G401 (cell line): Measurements from ENCODE around the gene VWA8. TPM values are rescaled to one million over a fixed set of nuclear protein-coding genes. Genes with fewer than 3 reads are reported as not detected.
"Not testable (repeated sequence)": the region's sequence is repeated elsewhere in the genome, so short reads cannot be mapped to it uniquely, and the experiment has no call there.

Experiments used
- DNase-seq: peaks from one replicate; pipeline ENCODE4 v3.0.0-alpha.2; 2015; ENCODE audit warnings: low spot score
- in situ Hi-C: cut with HindIII; loops from 2 replicates; pipeline ENCODE4 v1.10.0; 2016; ENCODE audit warnings: low sequenced_read_pairs, mixed read lengths
- total RNA-seq: library from RNA; depleted of rRNA; stranded (reverse); fragments of >200 nt; shearing (Covaris generic); gene quantifications from 2 replicates; pipeline ENCODE4 v1.2.3, GENCODE V29; 2014

The VWA8 gene
- total RNA-seq, 1 experiment from 2014 or later, result 19.2 TPM

DNA sequence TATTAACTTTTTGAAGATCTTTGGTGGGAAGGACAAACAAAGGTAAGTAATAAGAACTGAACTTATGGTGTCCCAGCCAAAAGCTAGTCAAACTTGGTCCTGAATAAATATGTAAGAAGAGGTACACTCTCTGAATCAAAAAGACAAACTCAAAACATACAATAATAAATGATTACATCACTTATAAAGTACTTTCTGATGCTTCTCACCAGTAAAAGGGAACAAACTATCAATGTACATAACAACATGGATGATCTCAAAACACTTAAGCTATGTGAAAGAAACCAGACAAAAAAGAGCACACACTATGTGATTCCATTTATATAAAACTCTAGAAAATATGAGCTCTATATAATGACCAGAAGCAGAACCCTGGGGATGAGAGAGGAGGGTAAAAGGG, 138.3 kb downstream of the VWA8 start:
- in situ Hi-C loops, result no loop called here

DNA sequence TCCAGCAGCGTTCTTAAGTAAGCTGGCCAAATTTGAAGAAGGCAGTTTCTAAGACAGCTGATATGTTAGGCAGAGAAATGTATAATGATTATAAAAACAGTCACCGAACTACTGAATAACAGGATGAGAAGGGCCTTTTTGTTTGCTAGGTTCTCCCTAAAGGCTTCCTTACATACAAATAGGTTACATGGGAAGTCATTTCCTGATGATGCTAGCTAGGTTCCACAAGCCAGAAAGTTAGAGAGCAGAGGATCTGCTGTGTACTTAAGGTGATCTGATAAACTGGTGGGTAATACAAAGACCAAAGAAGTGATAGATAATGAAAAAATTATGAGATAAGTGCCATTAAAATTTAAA, 139.7 kb downstream of the VWA8 start:
- no peak for DNase-seq
- in situ Hi-C loops, result no loop called here

More for the DNA sequence above, 138.3 kb downstream of the VWA8 start:
- DNase-seq, result no peak

DNA sequence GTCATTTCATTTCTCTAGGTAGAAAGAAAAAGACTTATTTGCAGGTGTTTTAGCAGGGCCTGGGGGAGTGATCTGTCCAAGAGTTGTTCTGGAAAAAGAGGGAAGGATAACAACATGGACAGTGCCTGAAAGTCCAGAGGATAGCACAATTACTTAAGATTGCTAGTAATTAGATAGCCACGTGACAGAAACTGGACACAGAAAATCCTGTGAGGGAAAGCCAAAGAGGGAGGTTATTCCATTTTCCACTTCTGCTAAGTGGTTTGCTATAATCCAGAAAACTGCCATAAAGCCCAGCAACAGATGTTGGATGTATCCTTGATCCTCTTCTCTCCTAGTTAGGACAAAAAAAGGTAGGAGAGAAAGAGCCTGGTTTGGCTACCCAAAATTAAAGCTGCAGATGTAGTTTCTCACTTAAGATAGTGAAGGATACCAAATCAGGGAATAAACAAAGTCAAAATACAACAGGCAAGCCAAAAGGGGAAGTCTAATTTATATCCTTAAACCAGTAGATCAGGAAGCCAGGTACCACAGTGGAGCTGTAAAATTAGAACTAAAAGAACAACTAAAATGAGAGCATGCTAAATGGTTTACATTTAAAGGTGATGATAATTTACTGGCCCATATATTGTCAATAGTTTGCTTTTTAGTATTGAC, 140.2 kb downstream of the VWA8 start:
- no peak for DNase-seq
- in situ Hi-C loops, result no loop called here

DNA sequence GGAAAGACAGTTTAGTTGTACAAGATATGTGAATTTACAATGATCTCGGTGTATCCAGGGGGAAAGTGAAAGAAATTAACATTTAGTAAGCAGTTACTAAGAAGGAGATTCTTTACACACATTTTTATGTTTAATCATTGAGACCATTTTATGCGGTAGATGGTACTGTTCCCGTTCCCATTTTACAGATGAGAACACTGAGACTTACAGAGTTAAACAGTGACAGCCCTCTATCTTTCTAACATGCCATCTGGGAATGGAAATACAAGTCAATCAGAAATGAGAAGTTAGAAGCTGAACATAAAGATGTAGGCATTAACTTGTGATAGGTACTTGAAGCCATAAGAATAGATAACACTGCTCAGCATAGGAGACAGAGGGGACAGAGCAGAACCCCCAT, 144.9 kb downstream of the VWA8 start:
- in situ Hi-C loops, result no loop called here
- no peak for DNase-seq

DNA sequence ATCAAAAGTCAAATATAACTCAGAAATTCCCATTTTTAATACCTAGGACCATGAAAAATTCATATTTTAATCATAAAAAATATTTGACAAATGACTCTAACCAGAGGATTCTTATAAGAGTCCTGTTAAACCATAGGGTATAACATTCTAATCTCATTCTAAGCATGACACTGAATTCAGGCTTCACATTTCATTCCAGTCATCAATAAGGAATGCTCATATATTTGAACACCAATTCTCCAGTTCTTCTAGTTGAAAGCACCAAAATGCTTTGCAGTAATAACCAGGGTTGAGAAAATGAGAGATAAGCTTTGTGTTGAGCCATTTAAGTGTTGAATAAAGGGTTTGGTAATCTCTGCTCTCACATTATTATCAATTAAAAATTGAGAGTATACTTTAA, 147.5 kb downstream of the VWA8 start:
- in situ Hi-C loops, result no loop called here

DNA sequence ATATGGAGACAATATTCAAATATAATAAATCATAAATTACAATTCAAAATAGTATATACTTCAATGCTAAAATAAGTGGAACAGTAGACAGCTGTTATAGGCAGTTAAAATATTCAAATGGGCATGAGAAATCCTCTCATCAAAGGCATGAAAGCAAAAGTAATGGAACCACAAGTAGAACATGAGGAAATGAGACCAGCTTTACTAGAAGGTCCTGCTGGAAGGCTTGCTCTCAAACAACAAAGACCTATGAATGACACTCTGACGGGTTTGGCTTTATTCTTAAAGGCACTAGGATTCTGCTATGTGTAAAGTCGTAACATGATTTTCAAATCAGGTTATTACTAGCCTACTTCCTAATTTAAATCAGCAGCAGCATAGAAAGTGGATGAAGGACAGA, 148.1 kb downstream of the VWA8 start:
- no peak for DNase-seq
- in situ Hi-C loops, result no loop called here

More for the DNA sequence above, 147.5 kb downstream of the VWA8 start:
- DNase-seq, result no peak

DNA sequence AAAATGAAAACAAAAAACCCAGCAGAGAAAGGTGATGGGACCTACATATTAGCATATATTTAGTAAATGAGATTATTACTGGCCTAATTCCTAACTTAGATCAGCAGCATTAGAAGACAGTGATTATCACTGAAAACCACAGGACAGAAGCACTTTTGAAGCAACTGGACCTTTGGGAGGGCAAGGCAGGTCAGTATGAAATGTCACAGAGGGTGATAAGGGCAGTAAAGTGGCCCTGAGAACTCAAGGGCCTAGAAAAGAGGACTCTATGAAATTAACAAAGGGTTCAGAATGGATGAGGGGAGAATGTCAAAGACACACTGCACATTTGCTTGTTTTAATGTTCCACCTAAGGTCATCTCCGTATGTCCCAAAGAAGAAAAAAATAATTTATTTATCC, 148.7 kb downstream of the VWA8 start:
- no peak for DNase-seq
- in situ Hi-C loops, result no loop called here

DNA sequence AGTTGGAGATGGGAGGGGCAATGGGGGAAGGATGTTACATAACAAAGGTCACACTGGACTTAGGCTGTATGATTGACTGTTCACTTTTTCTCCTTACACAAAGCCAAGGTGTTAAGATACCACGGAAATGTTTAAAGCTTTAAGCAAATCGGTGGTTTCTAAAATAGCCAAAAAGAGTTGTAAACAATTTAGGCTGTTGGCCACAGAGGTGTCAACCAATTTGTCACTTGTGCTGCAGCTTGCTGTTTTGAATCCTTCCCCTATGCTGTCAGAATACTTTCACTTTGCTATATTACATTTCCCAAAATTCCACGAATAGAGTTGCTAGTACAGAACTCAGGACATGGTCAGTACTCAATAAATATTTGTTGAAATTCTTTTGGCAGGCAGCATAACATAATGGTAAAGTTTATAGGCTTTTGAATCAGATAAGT, 149.3 kb downstream of the VWA8 start:
- in situ Hi-C loops, result no loop called here
- no peak for DNase-seq

DNA sequence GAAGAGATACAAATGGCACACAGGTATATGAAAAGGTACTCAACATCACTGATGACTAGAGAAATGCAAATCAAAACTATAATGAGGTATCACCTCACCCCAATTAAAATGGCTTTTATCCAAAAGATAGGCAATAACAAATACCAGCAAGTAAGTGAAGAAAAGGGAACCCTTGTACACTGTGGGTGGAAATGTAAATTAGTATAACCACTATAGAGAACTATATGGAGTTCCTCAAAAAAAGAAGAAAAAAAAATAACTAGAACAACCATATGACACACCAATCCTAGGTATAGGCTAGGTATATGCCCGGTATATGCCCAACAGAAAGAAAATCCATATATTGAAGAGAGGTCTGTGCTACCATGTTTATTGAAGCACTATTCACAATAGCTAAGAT, 150.9 kb downstream of the VWA8 start:
- in situ Hi-C loops, result no loop called here
- no peak for DNase-seq

DNA sequence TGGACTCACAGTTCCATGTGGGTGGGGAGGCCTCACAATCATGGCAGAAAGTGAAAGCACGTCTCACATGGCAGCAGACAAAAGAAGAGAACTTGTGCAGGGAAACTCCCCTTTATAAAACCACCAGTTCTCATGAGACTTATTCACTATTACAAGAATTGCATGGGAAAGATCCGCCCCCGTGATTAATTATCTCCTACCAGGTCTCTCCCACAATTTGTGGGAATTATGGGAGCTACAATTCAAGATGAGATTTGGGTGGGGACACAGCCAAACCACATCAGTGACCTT, 157.5 kb downstream of the VWA8 start:
- in situ Hi-C loops, DNase-seq: not testable (repeated sequence)

DNA sequence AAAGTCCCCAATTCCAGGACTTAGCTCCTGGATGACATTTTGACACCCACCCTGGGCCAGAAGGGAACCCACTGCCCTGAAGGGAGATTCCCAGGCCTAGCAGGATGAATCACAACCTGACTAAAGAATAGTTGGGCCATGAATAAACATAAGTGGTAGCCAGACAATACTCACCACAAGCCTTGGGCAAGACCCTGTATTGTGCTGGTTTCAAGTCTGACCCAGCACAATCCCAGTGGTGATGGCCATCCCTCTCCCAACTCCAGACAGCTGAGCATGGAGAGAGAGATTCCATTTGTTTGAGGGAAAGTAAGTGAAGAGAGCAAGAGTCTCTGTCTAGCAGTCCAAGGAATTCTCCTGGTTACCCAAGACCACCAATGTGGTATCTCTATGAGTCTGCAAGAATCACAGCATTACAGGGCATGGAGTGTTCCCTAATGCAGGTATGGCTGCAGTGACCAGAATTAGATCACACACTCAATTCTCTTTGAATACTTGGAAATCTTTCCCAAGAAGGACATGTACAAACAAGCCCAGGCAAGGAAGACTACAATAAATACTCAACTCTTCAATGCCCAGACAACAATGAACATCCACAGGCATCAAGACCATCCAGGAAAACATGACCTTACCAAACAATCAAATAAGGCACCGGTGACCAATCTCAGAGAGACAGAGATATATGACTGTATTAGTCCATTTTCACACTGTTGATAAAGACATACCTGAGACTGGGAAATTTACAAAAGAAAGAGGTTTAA, 158.0 kb downstream of the VWA8 start:
- in situ Hi-C loops, result no loop called here
- no peak for DNase-seq

DNA sequence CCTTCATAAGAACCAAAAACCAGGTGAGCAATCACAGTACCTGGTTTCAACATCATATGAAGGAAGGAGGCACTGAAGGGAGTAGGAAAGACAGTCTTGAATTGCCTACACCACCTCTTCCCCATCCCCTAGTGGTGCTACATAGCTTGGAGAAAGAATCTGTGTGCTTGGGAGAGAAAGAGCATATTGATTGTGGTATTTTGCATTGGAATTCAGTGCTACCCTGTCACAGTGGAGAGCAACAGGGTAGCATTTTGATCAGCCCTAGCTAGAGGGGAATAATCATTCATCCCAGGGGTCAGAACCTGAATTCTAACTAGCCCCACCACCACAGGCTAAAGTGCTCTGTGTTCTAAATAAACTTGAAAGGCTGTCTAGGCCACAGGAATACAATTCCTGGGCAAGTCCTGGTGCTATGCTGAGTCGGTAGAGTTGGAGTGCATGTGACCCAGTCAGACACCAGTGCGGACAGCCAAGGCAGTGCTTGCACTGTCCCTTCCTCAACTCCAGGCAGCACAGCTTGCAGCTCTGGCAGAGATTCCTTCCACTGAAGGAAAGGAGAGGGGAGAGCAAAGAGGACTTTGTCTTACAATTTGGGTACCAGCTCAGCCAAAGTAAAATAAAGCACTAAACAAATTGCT, 158.7 kb downstream of the VWA8 start:
- in situ Hi-C loops, result no loop called here

DNA sequence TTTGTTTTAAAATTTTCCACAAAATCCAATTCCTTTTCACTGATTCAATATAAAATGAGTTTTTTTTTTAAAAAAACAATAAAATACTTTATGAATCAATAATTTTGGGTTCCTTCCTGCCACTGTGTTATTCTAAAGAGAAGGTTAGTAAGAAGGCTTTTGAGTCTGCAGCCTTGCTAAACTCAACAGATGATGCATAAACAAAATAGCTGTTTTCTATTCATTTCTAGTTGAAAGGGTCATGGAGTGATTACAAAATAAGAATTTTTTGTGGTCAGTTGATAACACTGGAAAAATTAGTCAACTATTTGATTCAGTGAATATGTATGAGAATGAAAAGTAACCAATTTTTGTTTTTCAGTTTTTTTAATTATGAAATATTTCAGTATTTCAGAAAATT, 169.9 kb downstream of the VWA8 start:
- in situ Hi-C loops, result no loop called here
- DNase-seq, result no peak

More for the DNA sequence above, 158.7 kb downstream of the VWA8 start:
- DNase-seq, result no peak

DNA sequence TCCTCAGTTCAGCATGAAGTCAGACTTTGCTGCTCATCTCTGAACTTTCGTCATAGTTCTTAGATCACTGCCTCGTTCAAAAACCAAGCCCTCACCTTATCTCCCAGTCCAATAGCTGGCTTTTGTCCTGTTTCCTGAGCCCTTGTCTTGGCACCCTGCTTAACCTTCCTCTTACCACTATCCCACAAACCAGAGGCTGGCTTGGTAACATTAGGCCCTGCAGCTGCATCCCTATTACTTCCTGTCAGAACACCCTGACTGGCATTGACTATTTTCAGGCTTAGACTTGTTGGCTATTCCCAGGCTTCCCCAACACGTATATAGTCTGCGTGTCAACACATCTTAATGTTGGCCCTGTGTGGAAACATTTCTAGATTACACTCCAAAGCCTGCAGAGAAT, 172.4 kb downstream of the VWA8 start:
- in situ Hi-C loops, result no loop called here
- no peak for DNase-seq

DNA sequence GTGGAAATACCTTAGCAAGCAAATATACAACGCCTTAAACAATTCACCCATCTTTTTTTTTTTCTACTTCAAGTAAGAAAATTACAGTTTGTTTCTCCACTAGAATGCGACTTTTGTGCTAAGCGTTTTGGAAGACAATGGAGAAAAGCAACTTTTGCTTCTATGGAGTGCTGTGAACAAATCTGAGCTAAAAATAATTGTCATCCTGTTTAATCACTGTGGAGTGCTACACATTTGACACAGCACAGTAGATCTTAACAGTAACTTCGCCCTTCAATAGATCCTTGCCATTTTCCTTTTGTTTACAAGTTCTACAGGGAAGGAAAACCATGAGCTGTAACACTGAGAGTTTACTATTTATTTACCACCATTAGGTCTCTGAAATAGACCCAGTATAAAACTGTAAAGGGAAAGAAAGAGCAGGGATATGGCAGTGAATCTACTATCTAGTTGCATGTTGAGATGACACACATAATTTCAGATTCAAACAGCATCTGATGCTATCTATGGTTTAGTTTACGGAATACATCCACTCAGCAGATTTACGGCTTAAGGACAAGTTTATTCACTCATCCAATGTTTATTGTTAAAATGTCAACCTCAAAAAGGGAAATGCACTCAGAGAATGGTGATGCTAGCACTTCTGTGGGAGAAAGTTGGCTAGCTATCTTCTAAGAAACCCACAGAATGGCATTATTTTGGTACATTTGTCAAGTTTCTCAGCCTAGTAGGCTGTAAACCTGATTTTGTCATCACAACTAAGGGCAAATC, 175.3 kb downstream of the VWA8 start:
- in situ Hi-C loops, result no loop called here

DNA sequence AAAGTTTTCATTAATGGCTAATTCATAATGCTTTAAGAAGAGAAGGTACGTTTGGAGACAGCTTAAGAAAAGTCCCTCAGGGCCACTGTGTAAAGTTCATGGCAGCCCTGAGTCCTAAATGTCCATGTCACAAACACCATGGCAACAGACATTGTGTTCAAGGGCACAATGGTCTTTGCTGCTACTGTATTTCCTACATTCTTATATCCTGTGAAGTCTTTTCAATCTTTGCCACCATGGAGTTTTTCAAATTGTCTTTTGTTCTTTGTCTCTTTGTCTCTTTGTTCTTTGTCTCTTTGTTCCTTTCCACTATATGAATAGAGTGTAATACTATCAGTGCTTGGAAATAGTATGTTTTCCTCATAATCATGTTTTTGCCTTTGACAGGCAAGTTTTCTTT, 178.8 kb downstream of the VWA8 start:
- DNase-seq, result no peak
- in situ Hi-C loops, result no loop called here

More for the DNA sequence above, 175.3 kb downstream of the VWA8 start:
- DNase-seq, result no peak

DNA sequence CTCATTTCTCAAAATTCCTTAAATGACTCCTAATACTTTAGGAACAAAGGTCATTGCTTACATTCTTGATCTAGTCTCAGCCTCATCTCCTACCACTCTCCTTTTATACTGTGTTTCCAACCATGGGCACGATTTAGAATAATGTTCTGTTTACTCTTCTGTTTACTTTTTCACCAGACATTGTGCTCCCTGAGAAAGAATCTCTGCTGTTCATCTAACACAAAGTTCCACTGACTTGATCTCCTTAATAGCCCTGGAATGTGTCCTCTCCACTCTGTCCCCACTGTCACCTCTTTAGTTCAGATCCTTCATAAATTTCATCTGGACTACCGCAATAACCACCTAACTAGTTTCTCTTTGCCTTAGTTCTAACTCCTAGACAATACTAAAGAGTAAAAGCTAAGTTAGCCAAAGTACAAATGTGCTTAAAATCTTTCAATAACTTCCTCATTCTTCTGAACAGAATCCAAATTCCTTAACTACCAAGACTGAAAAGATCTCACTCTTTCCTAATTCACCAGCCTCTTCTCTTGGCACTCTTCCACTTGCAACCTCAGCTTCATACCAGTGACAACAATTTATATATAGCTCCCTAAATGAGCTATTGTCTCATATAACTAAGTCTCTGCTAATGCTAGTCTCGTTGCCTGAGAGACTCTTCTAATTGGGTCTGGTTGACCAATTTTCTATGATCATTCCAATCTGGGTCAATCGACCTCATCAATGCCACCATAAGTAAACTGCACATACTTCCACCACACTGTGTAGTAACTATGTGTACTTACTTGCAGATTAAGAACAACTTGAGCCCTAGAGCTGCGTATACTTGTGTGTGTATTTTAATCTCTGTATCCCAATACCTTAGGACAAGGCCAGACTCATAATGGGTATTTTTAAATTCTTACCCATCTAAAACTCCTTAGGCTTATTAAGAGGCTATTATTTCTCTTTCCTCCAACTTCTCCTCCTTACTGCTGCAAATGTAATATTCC, 179.9 kb downstream of the VWA8 start:
- no peak for DNase-seq
- in situ Hi-C loops, result no loop called here

DNA sequence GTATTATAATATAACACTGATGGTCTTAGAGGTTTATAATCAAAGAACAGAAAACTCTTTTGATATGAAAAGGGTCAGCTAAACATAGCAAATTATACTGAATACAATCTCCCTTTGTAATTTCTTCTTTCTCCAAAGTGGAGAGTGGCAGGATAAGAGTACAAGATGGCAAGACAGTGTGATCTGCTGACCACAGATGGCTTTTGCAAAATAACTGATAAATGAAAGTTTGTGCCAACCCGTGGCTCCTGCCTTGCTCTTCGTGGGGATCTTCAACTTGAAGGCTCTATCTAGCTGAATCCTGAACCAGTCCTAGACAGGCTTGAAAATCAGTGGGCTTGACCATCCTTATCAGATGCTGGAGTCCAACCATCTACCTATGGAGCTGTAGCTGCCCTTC, 185.7 kb downstream of the VWA8 start:
- no peak for DNase-seq
- in situ Hi-C loops, result no loop called here
